ENCODE measurements around the gene FUT8.

GRCh38 chr14:65419593-65420252, 7.2 kb downstream of the FUT8 start:
- no peak for TF ChIP-seq CTCF (IDR thresholded peaks at IDR 0.05; ENCODE audit: poor library complexity)
- TF ChIP-seq EZH2 (IDR thresholded peaks at IDR 0.05; ENCODE audit: borderline replicate concordance), result no peak

Data from hepatocyte (in vitro differentiated cells).